ENCODE results near the gene MAPK11. TPM values are rescaled to one million over a fixed set of nuclear protein-coding genes. Genes with fewer than 3 reads are reported as not detected.

Gene MAPK11
- total RNA-seq, 4 donors from 2014 or later = 2.0 to 14.0 (median 2.5) TPM; not detected in 1

DNA sequence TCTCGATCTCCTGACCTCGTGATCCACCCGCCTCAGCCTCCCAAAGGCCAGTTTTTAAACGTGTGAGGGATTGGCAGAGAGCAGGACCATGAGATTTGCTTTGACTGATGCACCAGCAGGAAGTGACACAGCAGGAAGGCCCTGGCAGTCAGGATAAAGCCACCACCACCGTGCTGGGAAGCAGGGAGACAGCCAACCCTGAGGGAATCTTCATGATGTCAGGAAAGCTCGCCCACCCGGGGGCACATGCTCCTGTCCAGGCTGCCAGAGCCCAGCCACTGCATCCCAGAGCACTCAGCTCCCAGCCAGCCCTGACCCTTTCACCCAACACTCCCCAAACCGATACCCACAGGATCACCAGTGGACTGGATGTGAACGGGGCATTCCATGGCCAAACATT lies 31.4 kb downstream of the MAPK11 start:
- TF ChIP-seq, protein P1, sequence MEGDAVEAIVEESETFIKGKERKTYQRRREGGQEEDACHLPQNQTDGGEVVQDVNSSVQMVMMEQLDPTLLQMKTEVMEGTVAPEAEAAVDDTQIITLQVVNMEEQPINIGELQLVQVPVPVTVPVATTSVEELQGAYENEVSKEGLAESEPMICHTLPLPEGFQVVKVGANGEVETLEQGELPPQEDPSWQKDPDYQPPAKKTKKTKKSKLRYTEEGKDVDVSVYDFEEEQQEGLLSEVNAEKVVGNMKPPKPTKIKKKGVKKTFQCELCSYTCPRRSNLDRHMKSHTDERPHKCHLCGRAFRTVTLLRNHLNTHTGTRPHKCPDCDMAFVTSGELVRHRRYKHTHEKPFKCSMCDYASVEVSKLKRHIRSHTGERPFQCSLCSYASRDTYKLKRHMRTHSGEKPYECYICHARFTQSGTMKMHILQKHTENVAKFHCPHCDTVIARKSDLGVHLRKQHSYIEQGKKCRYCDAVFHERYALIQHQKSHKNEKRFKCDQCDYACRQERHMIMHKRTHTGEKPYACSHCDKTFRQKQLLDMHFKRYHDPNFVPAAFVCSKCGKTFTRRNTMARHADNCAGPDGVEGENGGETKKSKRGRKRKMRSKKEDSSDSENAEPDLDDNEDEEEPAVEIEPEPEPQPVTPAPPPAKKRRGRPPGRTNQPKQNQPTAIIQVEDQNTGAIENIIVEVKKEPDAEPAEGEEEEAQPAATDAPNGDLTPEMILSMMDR (IDR thresholded peaks at IDR 0.05) = no peak
- no peak for TF ChIP-seq POLR2A (IDR thresholded peaks at IDR 0.05)

DNA sequence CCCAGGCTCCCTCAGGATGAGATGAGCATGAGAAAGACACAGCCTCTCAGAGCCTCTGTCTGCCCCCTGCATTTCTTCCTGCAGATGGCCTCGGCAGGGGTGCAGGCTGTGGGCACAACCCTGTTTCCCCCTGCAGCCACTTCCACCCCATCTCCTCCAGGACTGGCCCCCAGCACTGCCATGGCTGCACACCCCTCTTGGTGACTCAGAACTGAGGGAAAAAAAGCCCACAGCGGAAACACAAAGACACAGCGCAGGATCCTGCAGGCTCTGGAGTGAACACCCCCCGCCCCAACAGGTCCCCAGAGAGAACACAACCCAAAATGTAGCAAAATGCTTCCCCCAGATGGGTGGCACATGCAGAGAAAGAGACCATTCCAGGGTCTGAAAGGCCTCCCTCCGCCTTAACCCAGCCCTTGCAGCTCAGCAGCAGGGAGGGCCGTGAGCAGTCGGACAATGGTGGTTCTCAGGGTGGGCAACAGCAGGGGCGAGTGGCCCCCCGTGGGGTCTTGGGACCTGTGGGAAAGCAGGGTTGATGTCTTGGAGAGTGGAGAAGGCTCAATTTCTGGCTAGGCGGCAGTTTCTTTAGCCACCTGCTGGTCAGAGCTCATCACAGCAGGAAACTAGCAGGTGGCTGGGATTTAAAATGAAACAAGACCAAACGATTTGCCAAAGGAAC lies 33.3 kb downstream of the MAPK11 start:
- no peak for DNase-seq
- no peaks in the 10 kb centered on the region for H3K9me3 ChIP-seq
- peaks cover 4 to 17% (median 6%) of the 10 kb centered on the region in 4 donors for H3K4me1 ChIP-seq
- no peak overlapping the region for H3K27ac ChIP-seq
- peaks cover 0 to 48% (median 0%) of the 10 kb centered on the region in 3 donors for H3K36me3 ChIP-seq
- H3K4me3 ChIP-seq = no peak overlapping the region
- no peaks in the 10 kb centered on the region for H3K27me3 ChIP-seq
- TF ChIP-seq, protein P1 (IDR thresholded peaks at IDR 0.05) = peak in 4 of 6 experiments; percentile 29 to 46 (median 38)
- no peak for TF ChIP-seq POLR2A (IDR thresholded peaks at IDR 0.05)

More for the DNA sequence above, 31.4 kb downstream of the MAPK11 start:
- DNase-seq = no peak
- Histone ChIP-seq H3K36me3 (peaks cover 0 to 35% (median 0%) of the 10 kb centered on the region in 3 donors), H3K27me3 (no peaks in the 10 kb centered on the region), H3K4me3 (no peak overlapping the region), H3K9me3 (no peaks in the 10 kb centered on the region), H3K27ac (no peak overlapping the region), H3K4me1 (peaks cover 4 to 36% (median 19%) of the 10 kb centered on the region in 4 donors)

DNA sequence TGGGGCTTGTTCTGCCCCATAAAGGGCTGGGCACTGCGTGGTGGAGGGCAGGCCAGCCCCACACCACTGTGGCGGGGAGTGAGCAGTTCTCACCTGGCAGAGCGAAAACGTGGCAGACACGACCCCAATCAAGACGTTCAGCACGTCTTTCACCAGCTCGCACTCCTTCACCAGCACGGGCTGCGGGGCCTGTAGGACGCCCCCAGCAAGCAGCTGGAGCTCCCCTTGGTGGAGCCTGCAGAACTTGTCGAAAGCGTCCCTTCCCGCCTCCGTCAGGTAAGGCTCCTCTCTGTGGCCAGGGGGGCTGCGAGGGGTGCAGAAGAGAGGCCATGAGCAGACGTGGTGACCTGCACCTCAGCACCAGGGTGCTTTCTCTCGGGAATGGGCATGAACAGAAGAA lies 37.0 kb downstream of the MAPK11 start:
- Histone ChIP-seq H3K27ac (no peak overlapping the region), H3K9me3 (no peaks in the 10 kb centered on the region), H3K27me3 (no peaks in the 10 kb centered on the region), H3K36me3 (peaks cover 0 to 46% (median 0%) of the 10 kb centered on the region in 3 donors), H3K4me1 (no peaks in the 10 kb centered on the region), H3K4me3 (no peak overlapping the region)
- DNase-seq = no peak
- TF ChIP-seq, protein P1 (IDR thresholded peaks at IDR 0.05) = no peak
- no peak for TF ChIP-seq POLR2A (IDR thresholded peaks at IDR 0.05)

DNA sequence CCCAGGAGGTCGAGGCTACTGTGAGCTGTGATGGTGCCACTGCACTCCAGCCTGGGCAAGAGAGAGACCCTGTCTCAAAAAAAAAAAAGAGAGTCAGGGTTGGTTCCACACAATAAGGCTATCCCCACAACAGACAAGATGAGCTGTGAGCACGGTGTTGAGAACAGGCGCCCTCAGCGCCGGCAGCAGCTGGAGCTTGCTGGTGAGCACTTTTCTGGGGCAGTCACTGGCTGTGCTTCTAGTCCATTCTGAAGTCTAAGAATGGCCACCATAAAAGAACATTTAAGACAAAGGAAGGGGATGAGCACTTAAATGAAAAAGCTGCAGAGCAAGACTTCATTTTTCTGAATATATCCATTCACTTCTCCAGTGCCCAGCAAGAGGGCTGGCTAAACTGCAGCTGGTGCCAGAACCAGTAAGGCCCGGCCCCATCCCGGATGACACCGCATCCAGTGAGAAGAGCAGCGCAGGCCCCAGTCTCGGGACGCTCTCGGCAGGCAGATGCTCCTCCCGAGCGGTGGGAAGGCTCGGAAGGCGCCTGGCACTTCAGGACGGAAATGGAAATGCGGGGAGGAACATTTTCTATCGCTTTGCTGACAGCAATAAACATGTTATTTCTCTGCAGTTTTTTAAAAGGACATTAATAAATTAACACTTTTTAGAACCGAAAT lies 37.6 kb downstream of the MAPK11 start:
- no peaks in the 10 kb centered on the region for H3K9me3 ChIP-seq
- no peaks in the 10 kb centered on the region for H3K4me1 ChIP-seq
- TF ChIP-seq, protein P1 (IDR thresholded peaks at IDR 0.05) = no peak
- TF ChIP-seq POLR2A (IDR thresholded peaks at IDR 0.05) = no peak
- no peak for DNase-seq
- no peaks in the 10 kb centered on the region for H3K27me3 ChIP-seq
- H3K27ac ChIP-seq = no peak overlapping the region
- no peak overlapping the region for H3K4me3 ChIP-seq
- peaks cover 0 to 52% (median 0%) of the 10 kb centered on the region in 3 donors for H3K36me3 ChIP-seq

DNA sequence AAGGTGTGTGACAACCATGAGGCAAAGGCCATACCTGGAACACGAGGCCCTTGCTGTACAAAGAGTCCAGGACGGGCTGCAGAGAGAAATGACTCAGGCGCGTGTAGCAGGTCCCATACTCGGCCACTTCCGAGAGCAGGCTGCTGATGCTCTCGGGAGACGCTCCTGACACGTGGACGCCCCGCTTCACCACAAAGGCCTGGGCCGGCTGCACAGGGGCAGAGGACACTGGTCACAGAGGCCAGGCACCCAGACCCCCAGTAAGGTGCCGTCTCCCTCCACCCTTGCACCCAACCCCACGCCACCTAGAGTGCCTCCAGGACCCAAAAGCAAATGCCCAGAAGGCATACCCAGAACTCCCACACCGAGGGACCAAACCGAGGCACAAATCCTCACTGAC lies 40.8 kb downstream of the MAPK11 start:
- DNase-seq = no peak
- Histone ChIP-seq H3K4me1 (no peaks in the 10 kb centered on the region), H3K36me3 (peaks cover 0 to 64% (median 0%) of the 10 kb centered on the region in 3 donors), H3K27ac (no peak overlapping the region), H3K4me3 (no peak overlapping the region), H3K9me3 (no peaks in the 10 kb centered on the region), H3K27me3 (no peaks in the 10 kb centered on the region)
- TF ChIP-seq, protein P1 (IDR thresholded peaks at IDR 0.05) = no peak
- no peak for TF ChIP-seq POLR2A (IDR thresholded peaks at IDR 0.05)

Measured in Peyer's patch (tissue), 4 donors.